ENCODE measurements around the gene RPL14.
"Not testable (repeated sequence)": the region's sequence is repeated elsewhere in the genome, so short reads cannot be mapped to it uniquely, and the experiment has no call there.

Gene RPL14

DNA sequence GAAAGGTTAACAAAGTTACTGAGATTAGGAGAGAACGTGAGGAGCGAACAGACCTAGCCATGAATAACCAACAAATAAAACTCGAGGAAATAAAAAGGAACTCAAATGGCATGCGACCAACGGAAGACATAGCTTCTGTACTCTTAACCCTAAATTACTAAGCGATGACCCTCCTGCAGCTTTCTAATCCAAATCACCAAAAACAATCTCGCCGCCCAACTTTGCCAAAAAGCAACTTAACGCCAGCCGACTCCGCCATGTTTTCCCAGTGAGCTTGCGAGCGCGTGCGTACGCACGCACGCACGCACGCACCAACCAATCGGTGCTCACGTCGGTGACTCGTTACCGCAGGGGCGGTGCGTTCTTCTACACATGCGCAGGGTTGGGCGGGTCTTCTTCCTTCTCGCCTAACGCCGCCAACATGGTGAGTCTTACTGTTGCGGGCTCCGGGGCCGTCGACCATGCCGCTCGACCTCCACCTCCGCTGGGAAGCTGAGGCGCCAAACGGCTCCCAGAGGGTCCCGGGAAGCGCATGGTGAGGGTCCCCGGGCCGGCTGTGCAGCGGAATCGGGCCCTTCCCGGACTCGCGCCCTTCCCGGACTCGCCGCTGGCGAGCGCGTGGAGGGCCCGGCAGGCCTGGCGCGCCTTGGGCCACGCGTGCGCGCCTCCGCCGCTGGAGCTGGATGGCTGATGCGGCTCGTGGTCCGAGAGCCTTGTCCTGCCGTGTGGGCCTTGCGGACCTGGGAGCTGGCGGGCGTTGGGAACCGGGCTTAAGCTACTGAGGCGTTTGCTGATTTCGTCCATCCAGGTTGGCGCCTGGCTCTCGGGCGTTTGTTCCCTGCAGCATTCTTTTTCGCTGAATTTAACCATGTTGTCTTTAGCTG is at the start of gene RPL14:
Gene RPL14, plus strand, starts transcription at position 400 of the 884 bp plus-strand sequence. Its CDS starts 133 bp downstream, at position 533.
- FAIRE-seq = peak; percentile 75

DNA sequence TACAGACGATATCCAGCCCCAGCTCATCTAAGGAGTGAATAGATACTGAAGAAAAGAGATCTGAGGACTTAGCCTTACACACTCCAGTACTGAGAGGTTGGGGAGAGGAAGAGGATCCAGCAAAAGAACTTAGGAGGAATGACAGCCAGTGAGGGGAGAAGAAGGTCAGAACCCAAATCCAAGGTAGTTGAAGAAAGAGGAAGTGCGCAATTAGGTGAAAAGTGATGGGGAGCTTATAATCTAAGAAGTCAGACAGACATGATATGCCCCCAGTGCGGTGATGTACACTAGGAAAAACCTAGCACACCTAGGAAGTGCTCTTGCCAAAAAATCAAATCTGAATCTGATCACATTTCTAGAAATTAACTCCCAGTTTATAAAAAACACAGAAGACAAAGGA is 49.5 kb upstream of the RPL14 start:
- FAIRE-seq = no peak

DNA sequence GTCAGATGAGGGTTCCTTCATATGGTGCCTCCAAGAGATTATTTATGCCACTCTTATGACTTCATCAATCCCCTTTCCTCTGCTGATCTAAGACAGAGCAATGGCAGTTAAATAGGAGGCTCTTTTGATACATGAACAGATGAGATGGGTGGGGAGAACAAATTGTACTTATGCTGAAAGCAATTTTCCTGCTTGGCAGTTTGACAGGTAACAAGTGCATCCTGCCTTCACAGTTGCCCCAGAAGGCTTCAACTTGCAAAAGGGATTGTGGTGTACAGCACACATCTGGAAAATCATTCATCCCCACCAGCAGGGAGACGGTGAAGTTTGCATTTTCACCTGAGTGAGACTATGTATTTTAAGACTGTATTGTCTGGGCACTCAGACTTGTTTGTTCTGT is 42.9 kb upstream of the RPL14 start:
- FAIRE-seq = no peak

DNA sequence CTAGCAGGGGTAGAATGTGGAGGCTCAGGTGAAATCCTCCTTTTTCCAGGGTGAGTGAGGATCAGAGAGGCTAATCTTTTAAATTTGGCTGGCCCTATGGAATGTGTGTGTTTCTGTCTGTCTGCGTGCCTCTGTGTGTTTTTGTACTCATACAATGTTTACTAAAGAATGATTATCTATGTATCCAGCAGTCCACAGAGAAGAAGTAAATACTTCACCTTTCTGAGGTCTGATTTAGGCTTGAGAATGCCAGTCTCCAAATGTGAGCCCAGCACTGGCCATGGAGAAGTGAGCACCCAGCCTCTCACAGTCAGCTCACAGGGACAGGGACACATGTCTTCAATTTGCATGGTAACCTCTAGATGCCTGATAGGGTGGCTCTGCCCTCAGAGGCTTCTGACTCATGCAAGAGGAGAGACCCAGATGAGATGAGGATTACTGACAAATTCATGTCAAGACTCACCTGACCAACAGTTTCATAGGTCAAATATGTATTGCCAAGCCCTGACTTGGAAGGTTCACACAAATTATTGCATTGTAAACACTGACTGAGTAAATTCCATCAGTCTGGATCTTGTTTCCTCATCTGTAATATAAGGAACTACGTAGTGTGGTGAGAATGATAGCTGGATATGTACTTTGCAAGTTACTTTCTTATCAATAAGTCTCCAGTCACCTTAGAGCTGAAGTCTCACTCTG is 39.1 kb upstream of the RPL14 start:
- no peak for FAIRE-seq

DNA sequence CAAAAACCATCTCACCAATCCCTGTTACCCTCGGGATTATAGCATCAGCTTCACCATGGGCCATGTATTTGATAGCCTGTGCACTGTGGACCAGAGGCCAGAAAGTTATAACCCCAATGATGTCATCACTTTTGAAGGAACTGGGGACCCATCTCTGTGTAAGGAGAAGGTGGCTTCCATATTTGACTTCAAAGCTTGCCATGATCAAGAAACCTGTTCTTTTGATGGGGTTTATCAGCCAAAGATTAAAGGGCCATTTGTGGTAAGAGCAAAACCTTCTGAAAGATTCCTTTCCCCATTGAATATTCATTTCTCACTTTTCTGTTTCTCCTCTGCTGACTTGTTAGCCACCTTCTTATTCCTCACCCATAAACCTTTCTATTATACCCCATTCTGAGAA is 34.3 kb upstream of the RPL14 start:
- FAIRE-seq = no peak

DNA sequence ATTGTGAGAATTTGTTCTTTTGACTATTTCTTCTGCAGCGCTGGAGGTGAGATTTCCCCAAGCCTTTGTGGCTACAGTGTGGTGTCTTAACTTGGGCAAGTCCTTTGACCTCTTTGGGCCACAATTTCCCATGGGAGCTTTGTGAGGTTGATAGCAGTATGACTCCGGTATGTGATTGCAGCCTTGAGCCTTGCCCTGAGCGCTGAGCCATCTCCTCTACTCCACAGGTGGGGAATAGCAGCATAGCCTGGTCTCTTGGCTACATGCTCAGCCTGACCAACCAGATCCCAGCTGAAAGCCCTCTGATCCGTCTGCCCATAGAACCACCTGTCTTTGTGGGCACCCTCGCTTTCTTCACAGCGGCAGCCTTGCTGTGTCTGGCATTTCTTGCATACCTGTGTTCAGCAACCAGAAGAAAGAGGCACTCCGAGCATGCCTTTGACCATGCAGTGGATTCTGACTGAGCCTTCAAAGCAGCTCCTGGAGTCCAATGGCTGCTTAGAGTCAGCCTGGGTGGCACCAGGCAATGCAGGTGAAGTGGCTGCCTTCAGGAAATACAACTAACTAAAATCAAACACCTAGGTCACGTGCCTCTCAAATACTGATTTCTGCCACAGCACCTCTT is 30.0 kb upstream of the RPL14 start:
- no peak for FAIRE-seq

DNA sequence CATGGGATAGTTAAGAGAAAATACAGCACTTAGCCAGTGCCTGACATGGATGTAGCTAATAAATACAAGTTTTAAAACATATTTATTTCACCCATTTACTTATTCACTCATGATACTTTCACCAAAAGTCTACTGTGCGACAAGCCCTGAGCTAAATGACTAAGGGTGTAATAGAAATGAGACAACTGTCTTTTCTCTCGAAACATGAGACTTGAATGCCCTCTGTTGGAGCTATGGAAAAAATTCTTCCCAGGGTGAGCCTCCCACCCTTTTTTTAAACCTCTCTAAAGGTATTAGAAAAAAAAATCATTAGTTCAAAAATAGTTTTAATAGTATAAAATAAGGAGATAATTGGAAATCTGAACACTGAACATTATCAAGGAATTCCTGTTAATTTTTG is 24.3 kb upstream of the RPL14 start:
- no peak for FAIRE-seq

DNA sequence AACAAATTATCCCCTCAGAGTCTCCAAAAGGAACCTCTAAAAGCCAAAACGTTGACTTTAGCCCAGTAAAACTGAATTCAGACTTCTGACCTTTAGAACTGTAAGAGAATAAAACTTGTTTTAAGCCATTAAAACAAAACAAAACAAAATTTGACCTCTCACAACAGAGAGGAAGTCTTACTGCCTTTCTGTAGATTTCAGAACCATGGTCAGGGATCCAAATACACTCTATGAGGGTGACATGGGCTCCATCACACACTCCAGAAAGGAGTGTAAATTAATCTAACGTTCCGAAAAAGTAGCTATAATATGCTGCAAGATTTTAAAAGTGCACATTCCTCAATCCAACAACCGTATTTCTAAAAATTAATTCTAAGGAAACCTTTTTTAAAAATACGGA is 19.2 kb upstream of the RPL14 start:
- FAIRE-seq = no peak

DNA sequence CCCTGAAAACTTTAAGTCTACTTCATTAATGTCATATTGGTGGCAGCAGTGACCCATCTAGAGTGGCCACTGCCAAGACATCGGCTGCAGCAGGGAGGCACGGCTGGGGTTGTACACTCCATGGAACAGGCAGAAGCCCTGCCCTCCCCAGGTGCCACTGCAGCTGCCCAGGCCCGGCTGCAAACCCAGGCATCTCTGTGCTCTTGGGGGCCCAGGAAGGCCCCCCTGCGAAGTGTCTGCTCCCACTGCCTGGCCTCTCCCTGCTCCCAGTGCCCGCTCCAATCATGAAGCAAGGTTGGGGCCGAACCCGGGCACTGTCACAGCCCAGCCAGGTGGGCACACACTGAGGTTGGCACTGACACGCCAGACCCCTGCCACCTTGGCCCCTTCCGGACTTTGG is 12.1 kb upstream of the RPL14 start:
- FAIRE-seq = no peak

DNA sequence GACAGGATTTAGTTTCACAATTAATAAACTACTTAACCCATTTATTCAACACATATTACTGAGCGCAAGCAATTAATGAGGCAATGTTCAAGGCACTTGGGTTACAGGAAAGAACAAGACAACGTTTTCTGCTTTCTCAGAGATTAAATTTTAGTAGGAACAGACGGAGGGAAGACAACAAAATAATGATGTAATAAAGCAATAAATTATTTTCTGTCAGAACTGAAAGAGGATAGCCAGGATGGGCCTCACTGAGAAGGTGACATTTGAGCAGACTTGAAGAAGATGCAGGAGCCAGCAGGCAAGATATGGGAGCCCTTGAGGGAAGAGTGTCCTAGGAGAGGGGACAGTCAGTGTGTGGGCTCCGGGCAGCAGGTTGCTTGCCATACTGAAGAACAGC is 11.3 kb upstream of the RPL14 start:
- no peak for FAIRE-seq

DNA sequence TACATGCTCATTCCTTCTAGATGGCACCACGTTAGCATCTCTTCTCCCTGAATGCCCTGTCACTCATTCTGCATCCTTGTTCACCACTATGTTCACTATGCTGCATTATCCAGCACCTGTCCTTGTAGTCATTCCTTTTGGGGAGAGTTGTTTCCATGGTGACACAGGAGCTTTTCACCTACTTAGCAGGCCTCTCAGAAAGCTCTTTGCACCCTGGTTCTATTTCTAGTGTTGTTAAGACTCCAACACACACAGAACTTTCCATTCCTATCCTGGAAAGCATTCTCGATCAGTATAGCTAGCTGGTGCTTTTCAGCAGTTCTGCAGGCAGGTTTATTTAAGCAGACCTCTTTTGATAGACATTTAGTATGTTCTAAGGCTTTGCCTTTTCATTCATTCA is 6.7 kb upstream of the RPL14 start:
- no peak for FAIRE-seq

DNA sequence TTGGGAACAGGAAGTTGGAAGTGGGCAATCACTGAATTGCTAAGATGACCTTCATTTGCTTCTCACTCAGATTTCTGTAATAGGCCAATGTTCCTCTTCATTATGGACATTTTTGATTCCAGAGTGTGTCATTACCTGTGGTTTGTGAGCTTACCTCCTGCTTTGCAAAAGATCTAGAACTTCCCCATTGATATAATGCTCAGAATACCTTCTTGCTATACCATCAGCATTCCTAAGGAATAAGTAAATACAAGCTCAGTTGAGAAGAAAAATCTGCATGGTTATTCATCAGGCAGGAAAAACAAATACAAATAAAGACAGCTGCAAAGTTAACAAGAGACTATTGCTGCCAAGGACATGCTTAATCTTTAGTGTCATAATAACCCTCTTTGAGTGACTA is 5.6 kb upstream of the RPL14 start:
- no peak for FAIRE-seq

DNA sequence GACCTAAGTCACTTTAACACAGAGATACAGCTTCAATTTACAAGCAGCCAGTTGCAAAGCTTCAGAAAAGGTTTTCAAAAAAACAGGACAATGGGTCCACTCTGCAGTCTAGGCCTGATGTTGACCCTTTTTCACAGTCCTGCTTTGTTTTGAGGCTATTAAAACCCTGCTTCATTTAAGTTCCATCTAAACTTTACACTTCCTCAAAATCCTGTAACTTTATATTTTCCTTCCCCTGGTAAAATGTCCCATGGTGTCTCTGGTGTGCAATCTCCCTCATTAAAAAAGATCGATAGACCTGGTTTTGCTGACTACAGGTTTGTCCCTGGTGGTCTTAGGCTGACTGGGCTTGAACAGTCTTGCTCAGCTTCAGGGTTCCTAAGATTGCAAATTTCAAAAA is 5.1 kb upstream of the RPL14 start:
- FAIRE-seq = no peak

DNA sequence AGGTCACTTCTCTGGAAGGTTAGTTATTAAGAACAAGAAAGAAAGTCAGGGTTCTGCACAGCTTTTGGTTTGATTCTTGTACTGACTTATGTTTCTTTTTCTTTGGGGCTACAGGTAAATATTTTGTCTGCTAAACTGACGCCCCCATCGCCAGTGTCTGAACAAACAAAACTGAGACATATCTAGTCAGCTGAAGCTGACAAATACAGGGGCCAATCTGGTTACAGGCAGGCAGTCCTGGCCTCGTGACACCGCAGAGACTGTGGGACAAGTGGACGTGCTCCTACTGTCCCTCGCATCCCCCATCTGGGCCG is 4.6 kb upstream of the RPL14 start:
- no peak for FAIRE-seq

DNA sequence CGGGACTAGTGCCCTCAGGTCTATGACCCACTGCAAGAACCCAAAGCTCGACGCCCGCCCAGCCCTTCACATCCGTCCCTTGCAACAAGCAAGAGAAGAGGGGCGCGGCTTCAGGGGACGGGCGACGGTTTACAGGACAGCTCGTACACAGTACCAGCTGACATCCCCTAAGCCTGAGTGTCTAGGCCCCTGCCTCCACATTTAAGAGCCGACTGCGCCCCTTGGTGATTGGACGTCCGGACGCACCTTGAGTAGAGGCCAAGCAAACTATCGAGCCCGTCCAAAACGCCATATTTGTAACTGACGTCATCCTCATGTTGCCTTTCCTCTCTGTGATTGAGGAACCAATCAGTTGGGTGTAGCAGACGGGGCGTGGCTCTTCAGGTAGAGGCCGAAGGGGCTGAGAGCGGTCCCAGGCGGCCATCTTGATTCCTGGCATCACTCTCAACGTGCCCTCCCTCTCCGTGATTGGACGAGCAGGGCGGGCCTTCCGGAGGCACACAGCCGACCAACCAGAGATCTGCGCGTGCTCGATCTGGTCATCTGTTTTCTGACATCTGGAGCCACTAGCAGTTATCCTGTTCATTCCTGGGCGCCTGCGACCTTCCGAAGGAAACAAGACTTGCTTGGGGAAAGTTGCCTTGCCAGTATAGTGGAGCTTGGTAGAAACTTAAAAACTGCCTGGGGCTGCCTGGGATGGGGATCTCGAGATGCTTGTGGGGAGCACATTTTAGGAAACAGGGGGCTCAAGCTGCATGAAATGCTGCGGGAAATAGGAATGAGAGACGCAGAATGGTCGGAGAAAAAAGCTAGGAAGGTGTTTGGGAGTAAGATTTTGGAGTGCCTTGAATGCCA is 4.0 kb upstream of the RPL14 start:
- peak; percentile 99 for FAIRE-seq

DNA sequence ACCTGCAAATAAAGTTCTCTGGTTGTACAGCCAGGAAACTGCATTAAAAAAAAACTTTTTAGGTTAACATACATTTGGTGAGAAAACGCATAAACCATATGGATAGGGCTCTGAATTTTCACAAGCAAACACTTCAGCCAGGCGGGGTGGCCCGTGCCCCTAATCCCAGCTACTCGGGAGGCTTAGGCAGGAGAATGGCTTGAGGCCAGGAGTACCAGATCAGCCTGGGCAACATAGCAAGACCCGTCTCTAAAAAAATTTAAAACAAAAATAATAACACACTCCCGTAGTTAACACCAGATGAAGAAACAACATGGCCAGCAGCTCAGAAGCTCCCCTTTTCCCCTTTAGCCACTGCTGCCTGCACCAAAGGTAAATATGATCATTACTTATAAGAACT is 3.2 kb upstream of the RPL14 start:
- FAIRE-seq = no peak

DNA sequence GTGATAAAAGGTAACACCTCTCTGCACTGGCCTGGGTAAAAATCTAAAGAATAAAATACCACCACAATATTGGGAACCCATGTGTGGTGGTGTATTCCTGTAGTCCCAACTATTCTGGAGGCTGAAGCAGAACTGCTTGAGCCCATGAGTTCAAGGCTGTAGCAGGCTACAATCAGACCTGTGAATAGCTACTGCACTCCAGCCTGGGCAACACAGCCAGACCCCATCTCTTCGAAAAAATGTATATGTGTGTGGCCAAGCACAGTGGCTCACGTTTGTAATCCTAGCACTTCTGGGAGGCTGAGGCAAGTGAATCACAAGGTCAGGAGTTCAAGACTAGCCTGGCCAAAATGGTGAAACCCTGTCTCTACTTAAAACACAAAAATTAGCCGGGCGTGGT is 1.8 kb upstream of the RPL14 start:
- FAIRE-seq = no peak

DNA sequence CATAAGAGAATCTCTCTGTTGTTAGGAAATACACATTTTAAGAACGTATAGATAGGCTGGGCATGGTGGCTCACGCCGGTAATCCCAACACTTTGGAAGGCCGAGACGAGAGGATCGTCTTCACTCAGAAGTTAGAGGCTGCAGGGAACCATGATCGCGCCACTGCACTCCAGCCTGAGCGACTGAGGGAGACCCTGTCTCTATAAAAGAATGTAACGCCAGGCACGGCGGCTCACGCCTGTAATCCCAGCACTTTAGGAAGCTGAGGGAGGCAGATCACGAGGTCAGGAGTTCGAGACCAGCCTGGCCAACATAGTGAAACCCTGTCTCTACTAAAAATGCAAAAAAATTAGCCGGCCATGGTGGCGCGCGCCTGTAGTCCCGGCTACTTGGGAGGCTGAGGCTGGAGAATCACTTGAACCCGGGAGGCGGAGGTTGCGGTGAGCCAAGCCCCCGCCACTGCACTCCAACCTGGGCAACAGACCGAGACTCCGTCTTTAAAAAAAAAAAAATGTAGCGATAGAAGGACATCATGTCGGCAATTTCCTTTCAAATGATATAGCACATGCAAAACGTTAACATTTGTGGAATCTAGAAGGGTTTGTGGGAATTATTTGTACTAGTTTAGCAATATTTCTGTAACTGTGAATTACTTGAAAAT is 730 bp upstream of the RPL14 start:
- no peak for FAIRE-seq

DNA sequence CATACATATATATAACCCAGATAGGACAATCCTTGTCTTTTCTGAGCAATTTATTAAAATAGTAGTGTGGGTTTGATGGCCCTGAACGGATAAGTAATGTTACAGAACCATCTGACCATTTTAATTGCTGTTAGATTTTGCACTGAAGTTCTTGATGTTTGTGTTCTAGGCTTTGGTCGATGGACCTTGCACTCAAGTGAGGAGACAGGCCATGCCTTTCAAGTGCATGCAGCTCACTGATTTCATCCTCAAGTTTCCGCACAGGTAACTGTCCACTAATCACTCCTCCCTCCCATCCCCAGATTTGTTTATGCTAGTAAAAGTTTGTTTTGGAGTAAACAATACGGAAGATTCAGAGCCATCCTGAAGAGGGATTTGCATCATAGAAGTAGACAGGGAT is 1.3 kb downstream of the RPL14 start:
- no peak for FAIRE-seq

DNA sequence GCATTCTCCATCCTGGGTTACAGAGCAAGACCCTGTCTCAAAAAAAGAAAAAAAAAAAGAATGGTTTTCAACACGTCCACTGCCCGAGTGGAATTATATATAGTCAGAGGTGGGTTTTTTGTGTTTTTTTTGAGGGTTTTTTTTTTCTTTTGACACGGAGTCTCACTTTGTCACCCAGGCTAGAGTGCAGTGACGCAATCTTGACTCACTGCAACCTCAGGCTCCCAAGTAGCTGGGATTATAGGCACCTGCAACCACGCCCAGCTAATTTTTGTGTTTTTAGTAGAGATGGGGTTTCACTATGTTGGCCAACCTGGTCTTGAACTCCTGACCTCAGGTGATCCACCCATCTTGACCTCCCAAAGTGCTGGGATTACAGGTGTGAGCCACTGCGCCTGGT is 3.3 kb downstream of the RPL14 start:
- FAIRE-seq = not testable (repeated sequence)

DNA sequence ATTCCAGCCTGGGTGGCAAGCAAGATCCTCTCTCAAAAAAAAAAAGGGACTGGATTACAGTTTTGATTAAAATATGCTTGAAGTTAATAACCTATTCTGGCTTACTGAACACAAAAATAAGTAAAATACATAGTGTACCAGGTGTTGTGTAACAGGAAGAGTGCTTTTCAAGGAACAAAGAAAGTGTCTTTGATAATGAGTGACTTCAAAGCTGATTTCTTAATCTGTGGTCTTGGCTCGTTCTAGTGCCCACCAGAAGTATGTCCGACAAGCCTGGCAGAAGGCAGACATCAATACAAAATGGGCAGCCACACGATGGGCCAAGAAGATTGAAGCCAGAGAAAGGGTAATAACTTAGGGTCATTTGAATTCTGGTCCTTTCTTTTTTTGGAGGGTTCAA is 4.0 kb downstream of the RPL14 start:
- no peak for FAIRE-seq

DNA sequence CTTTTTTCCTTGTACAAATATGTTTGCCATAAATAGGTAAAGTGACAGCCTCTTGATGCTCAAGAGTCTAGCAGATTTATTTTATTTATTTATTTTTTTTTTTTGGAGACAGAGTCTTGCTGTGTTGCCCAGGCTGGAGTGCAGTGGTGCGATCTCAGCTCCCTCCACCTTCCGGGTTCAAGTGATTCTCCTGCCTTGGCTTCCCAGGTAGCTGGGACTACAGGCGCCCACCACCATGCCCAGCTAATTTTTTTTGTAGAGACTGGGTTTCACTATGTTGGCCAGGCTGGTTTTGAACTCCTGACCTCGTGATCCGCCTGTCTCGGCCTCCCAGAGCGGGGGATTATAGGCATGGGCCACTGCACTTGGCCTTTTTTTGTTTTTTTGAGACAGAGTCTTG is 5.7 kb downstream of the RPL14 start:
- FAIRE-seq = not testable (repeated sequence)

DNA sequence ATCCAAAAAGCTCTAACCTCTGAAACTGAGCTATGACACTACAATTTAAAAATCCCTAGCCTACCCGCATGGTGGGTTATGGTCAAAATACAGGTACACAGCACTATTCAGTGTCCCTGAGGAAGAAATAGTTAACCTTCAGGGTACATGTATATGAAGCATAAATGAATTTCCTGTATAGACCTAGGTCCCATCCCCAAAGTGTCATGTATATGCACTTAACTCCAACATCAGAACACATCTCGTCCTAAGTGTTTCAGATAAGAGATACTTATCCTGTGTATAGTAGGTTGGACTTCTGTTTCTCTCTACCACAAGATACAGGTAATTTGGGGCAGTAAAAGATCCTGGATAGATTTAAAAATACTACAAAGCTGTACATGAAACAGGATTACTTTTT is 6.4 kb downstream of the RPL14 start:
- no peak for FAIRE-seq
